Measurements from ENCODE around the gene MBP.

MBP gene

GRCh38 chr18:77140439-77141109 is 8.0 kb upstream of the MBP start:
- H3K9me3 ChIP-seq (ENCODE audit: control insufficient read depth, low read length): peaks cover 22% of the 10 kb centered on the region
- no peaks in the 10 kb centered on the region for H3K4me1 ChIP-seq (ENCODE audit: control insufficient read depth, insufficient read depth, low read length, poor library complexity, severe bottlenecking)
- no peak overlapping the region for H3K4me3 ChIP-seq (ENCODE audit: extremely low read depth, insufficient read depth, low read length, poor library complexity, severe bottlenecking)
- H3K36me3 ChIP-seq (ENCODE audit: control insufficient read depth, insufficient read depth, low read length): no peaks in the 10 kb centered on the region
- no peak overlapping the region for H3K27ac ChIP-seq (ENCODE audit: low read depth, low read length, severe bottlenecking)
- WGBS, 2 experiments (ENCODE audit: insufficient coverage in 2 of 2): 92 to 93% methylated on average over 5 to 6 of the region's 7 CpGs

- Histone ChIP-seq H3K4me1 (ENCODE audit: control insufficient read depth, insufficient read depth, low read length, poor library complexity, severe bottlenecking) (no peaks in the 10 kb centered on the region), H3K36me3 (ENCODE audit: control insufficient read depth, insufficient read depth, low read length) (no peaks in the 10 kb centered on the region), H3K4me3 (ENCODE audit: extremely low read depth, insufficient read depth, low read length, poor library complexity, severe bottlenecking) (no peak overlapping the region), H3K27ac (ENCODE audit: low read depth, low read length, severe bottlenecking) (no peak overlapping the region), H3K9me3 (ENCODE audit: control insufficient read depth, low read length) (peaks cover 22% of the 10 kb centered on the region)
- WGBS, 2 experiments (ENCODE audit: insufficient coverage in 2 of 2): 89 to 90% methylated on average over 2 to 5 of the region's 5 CpGs
These were observed 7.4 kb upstream of the MBP start for GRCh38 chr18:77140030-77140429.

- H3K4me1 ChIP-seq (ENCODE audit: control insufficient read depth, insufficient read depth, low read length, poor library complexity, severe bottlenecking): no peaks in the 10 kb centered on the region
- 92 to 93% methylated on average over 5 of the region's 5 CpGs for WGBS, 2 experiments (ENCODE audit: insufficient coverage in 2 of 2)
- no peak overlapping the region for H3K4me3 ChIP-seq (ENCODE audit: extremely low read depth, insufficient read depth, low read length, poor library complexity, severe bottlenecking)
- no peak overlapping the region for H3K27ac ChIP-seq (ENCODE audit: low read depth, low read length, severe bottlenecking)
- no peaks in the 10 kb centered on the region for H3K36me3 ChIP-seq (ENCODE audit: control insufficient read depth, insufficient read depth, low read length)
- peaks cover 22% of the 10 kb centered on the region for H3K9me3 ChIP-seq (ENCODE audit: control insufficient read depth, low read length)
These were observed 7.0 kb upstream of the MBP start for GRCh38 chr18:77139619-77140018.

- Histone ChIP-seq H3K4me3 (ENCODE audit: extremely low read depth, insufficient read depth, low read length, poor library complexity, severe bottlenecking) (no peak overlapping the region), H3K4me1 (ENCODE audit: control insufficient read depth, insufficient read depth, low read length, poor library complexity, severe bottlenecking) (no peaks in the 10 kb centered on the region), H3K9me3 (ENCODE audit: control insufficient read depth, low read length) (peaks cover 12% of the 10 kb centered on the region), H3K27ac (ENCODE audit: low read depth, low read length, severe bottlenecking) (no peak overlapping the region), H3K36me3 (ENCODE audit: control insufficient read depth, insufficient read depth, low read length) (no peaks in the 10 kb centered on the region)
- 83 to 85% methylated on average over 7 of the region's 10 CpGs for WGBS, 2 experiments (ENCODE audit: insufficient coverage in 2 of 2)
These were observed 5.7 kb upstream of the MBP start for GRCh38 chr18:77138270-77138669.

GRCh38 chr18:77137851-77138250 is 5.3 kb upstream of the MBP start:
- H3K4me1 ChIP-seq (ENCODE audit: control insufficient read depth, insufficient read depth, low read length, poor library complexity, severe bottlenecking): no peaks in the 10 kb centered on the region
- H3K4me3 ChIP-seq (ENCODE audit: extremely low read depth, insufficient read depth, low read length, poor library complexity, severe bottlenecking): no peak overlapping the region
- no peak overlapping the region for H3K27ac ChIP-seq (ENCODE audit: low read depth, low read length, severe bottlenecking)
- no peaks in the 10 kb centered on the region for H3K36me3 ChIP-seq (ENCODE audit: control insufficient read depth, insufficient read depth, low read length)
- peaks cover 7% of the 10 kb centered on the region for H3K9me3 ChIP-seq (ENCODE audit: control insufficient read depth, low read length)
- 91 to 95% methylated on average over 8 to 9 of the region's 9 CpGs for WGBS, 2 experiments (ENCODE audit: insufficient coverage in 2 of 2)

- H3K4me1 ChIP-seq (ENCODE audit: control insufficient read depth, insufficient read depth, low read length, poor library complexity, severe bottlenecking): no peaks in the 10 kb centered on the region
- H3K9me3 ChIP-seq (ENCODE audit: control insufficient read depth, low read length): peaks cover 3% of the 10 kb centered on the region
- H3K4me3 ChIP-seq (ENCODE audit: extremely low read depth, insufficient read depth, low read length, poor library complexity, severe bottlenecking): no peak overlapping the region
- no peak overlapping the region for H3K27ac ChIP-seq (ENCODE audit: low read depth, low read length, severe bottlenecking)
- WGBS, 2 experiments (ENCODE audit: insufficient coverage in 2 of 2): 80 to 87% methylated on average over 13 to 14 of the region's 15 CpGs
- H3K36me3 ChIP-seq (ENCODE audit: control insufficient read depth, insufficient read depth, low read length): no peaks in the 10 kb centered on the region
These were observed 4.5 kb upstream of the MBP start for GRCh38 chr18:77136871-77137665.

GRCh38 chr18:77136076-77136718 is 3.6 kb upstream of the MBP start:
- Histone ChIP-seq H3K4me3 (ENCODE audit: extremely low read depth, insufficient read depth, low read length, poor library complexity, severe bottlenecking) (no peak overlapping the region), H3K9me3 (ENCODE audit: control insufficient read depth, low read length) (no peaks in the 10 kb centered on the region), H3K4me1 (ENCODE audit: control insufficient read depth, insufficient read depth, low read length, poor library complexity, severe bottlenecking) (no peaks in the 10 kb centered on the region), H3K27ac (ENCODE audit: low read depth, low read length, severe bottlenecking) (no peak overlapping the region), H3K36me3 (ENCODE audit: control insufficient read depth, insufficient read depth, low read length) (no peaks in the 10 kb centered on the region)
- 82 to 87% methylated on average over 6 to 7 of the region's 8 CpGs for WGBS, 2 experiments (ENCODE audit: insufficient coverage in 2 of 2)

GRCh38 chr18:77135339-77136075 is 2.9 kb upstream of the MBP start:
- whole genome bisulfite sequencing, 2 experiments (ENCODE audit: insufficient coverage in 2 of 2): 91 to 96% methylated on average over 9 to 10 of the region's 16 CpGs
- H3K4me3 ChIP-seq (ENCODE audit: extremely low read depth, insufficient read depth, low read length, poor library complexity, severe bottlenecking): no peak overlapping the region
- no peaks in the 10 kb centered on the region for H3K9me3 ChIP-seq (ENCODE audit: control insufficient read depth, low read length)
- no peaks in the 10 kb centered on the region for H3K4me1 ChIP-seq (ENCODE audit: control insufficient read depth, insufficient read depth, low read length, poor library complexity, severe bottlenecking)
- no peaks in the 10 kb centered on the region for H3K36me3 ChIP-seq (ENCODE audit: control insufficient read depth, insufficient read depth, low read length)
- no peak overlapping the region for H3K27ac ChIP-seq (ENCODE audit: low read depth, low read length, severe bottlenecking)

- WGBS, 2 experiments (ENCODE audit: insufficient coverage in 2 of 2): 78 to 88% methylated on average over 3 of the region's 4 CpGs
- Histone ChIP-seq H3K9me3 (ENCODE audit: control insufficient read depth, low read length) (no peaks in the 10 kb centered on the region), H3K36me3 (ENCODE audit: control insufficient read depth, insufficient read depth, low read length) (no peaks in the 10 kb centered on the region), H3K4me1 (ENCODE audit: control insufficient read depth, insufficient read depth, low read length, poor library complexity, severe bottlenecking) (no peaks in the 10 kb centered on the region), H3K27ac (ENCODE audit: low read depth, low read length, severe bottlenecking) (no peak overlapping the region), H3K4me3 (ENCODE audit: extremely low read depth, insufficient read depth, low read length, poor library complexity, severe bottlenecking) (no peak overlapping the region)
These were observed 2.0 kb upstream of the MBP start for GRCh38 chr18:77134611-77135010.

GRCh38 chr18:77133835-77134496 is 1.4 kb upstream of the MBP start:
- WGBS, 2 experiments (ENCODE audit: insufficient coverage in 2 of 2): 61 to 63% methylated on average over 10 to 11 of the region's 12 CpGs
- H3K36me3 ChIP-seq (ENCODE audit: control insufficient read depth, insufficient read depth, low read length): no peaks in the 10 kb centered on the region
- H3K9me3 ChIP-seq (ENCODE audit: control insufficient read depth, low read length): no peaks in the 10 kb centered on the region
- peaks cover 5% of the 10 kb centered on the region for H3K4me1 ChIP-seq (ENCODE audit: control insufficient read depth, insufficient read depth, low read length, poor library complexity, severe bottlenecking)
- no peak overlapping the region for H3K27ac ChIP-seq (ENCODE audit: low read depth, low read length, severe bottlenecking)
- H3K4me3 ChIP-seq (ENCODE audit: extremely low read depth, insufficient read depth, low read length, poor library complexity, severe bottlenecking): no peak overlapping the region

Measured in mesodermal cell (in vitro differentiated cells).